Erythroblast (primary cell): Measurements from ENCODE around the gene MYL6B.
"Not testable (repeated sequence)": the region's sequence is repeated elsewhere in the genome, so short reads cannot be mapped to it uniquely, and the experiment has no call there.

Experiments used
- GATA1 ChIP-seq: IDR thresholded peaks from 2 replicates; pipeline ENCODE4 v1.6.1; 2011; ENCODE audit warnings: low read depth, mild to moderate bottlenecking, control low read depth, low read length, moderate library complexity
- POLR2A ChIP-seq: IDR thresholded peaks from 2 replicates; pipeline ENCODE4 v1.6.1; 2011; ENCODE audit warnings: mild to moderate bottlenecking, low read length

- not testable (repeated sequence) for TF ChIP-seq POLR2A, GATA1
Measured at GRCh38 chr12:56117082-56117706, 35.2 kb upstream of the MYL6B start.
